Measurements from ENCODE around the gene RASAL2. TPM values are rescaled to one million over a fixed set of nuclear protein-coding genes. Genes with fewer than 3 reads are reported as not detected.

RASAL2 gene
- total and polyA plus RNA-seq, 11 donors, result 6.2 to 112 (median 39.9) TPM

- DNase-seq, result no peak
- TF ChIP-seq POLR2A (IDR thresholded peaks at IDR 0.05) (no peak), CTCF (IDR thresholded peaks at IDR 0.05) (no peak)
- Histone ChIP-seq H3K4me1 (peaks cover 0 to 21% (median 3%) of the 10 kb centered on the region in 12 donors), H3K27ac (no peak overlapping the region), H3K36me3 (peaks cover 0 to 66% (median 45%) of the 10 kb centered on the region in 9 donors), H3K9me3 (no peaks in the 10 kb centered on the region), H3K4me3 (no peak overlapping the region), H3K27me3 (no peaks in the 10 kb centered on the region)
- intact Hi-C loops (cut with DNase I), result loop anchor here in 1 of 10 donors (10.0 kb wide), 1 partner anchor 160 kb away; no protein-coding TSS in a partner anchor
- ATAC-seq, result no peak
Observed at GRCh38 chr1:178465011-178465410, 371.1 kb downstream of the RASAL2 start.

- ATAC-seq (peak in 3 of 4 donors; percentile 36 to 62 (median 36)), DNase-seq (no peak)
- TF ChIP-seq CTCF (IDR thresholded peaks at IDR 0.05), result no peak
- no peak for TF ChIP-seq POLR2A (IDR thresholded peaks at IDR 0.05)
- Histone ChIP-seq H3K27me3 (no peaks in the 10 kb centered on the region), H3K27ac (no peak overlapping the region), H3K9me3 (no peaks in the 10 kb centered on the region), H3K4me3 (no peak overlapping the region), H3K36me3 (peaks cover 0 to 92% (median 61%) of the 10 kb centered on the region in 9 donors), H3K4me1 (peaks cover 0 to 9% (median 0%) of the 10 kb centered on the region in 12 donors)
- intact Hi-C loops (cut with DNase I), result loop anchor here in 1 of 10 donors (10.0 kb wide), 1 partner anchor 163 kb away; no protein-coding TSS in a partner anchor
Observed at GRCh38 chr1:178467837-178468236, 373.9 kb downstream of the RASAL2 start.

- DNase-seq, result no peak
- no peak overlapping the region for H3K4me3 ChIP-seq
- H3K36me3 ChIP-seq, result peaks cover 0 to 100% (median 74%) of the 10 kb centered on the region in 9 donors
- WGBS, 4 donors, result 38 to 50% (median 47%) methylated on average over 5 of the region's 5 CpGs
- intact Hi-C loops (cut with DNase I), result no loop called here
- H3K27me3 ChIP-seq, result no peaks in the 10 kb centered on the region
- no peaks in the 10 kb centered on the region for H3K9me3 ChIP-seq
- TF ChIP-seq CTCF (IDR thresholded peaks at IDR 0.05) (no peak), POLR2A (IDR thresholded peaks at IDR 0.05) (no peak)
- peak in 2 of 4 donors; percentile 32 to 36 for ATAC-seq
- no peak overlapping the region for H3K27ac ChIP-seq
- H3K4me1 ChIP-seq, result peaks cover 0 to 9% (median 0%) of the 10 kb centered on the region in 12 donors
Observed at GRCh38 chr1:178470411-178470960, 376.6 kb downstream of the RASAL2 start.

GRCh38 chr1:178472531-178472930, 378.6 kb downstream of the RASAL2 start:
- ATAC-seq (no peak), DNase-seq (no peak)
- H3K36me3 ChIP-seq, result peaks cover 0 to 96% (median 54%) of the 10 kb centered on the region in 9 donors
- no peak overlapping the region for H3K27ac ChIP-seq
- H3K4me3 ChIP-seq, result no peak overlapping the region
- TF ChIP-seq POLR2A (IDR thresholded peaks at IDR 0.05) (no peak), CTCF (IDR thresholded peaks at IDR 0.05) (no peak)
- no peaks in the 10 kb centered on the region for H3K9me3 ChIP-seq
- H3K27me3 ChIP-seq, result no peaks in the 10 kb centered on the region
- peaks cover 0 to 6% (median 0%) of the 10 kb centered on the region in 12 donors for H3K4me1 ChIP-seq
- intact Hi-C loops (cut with DNase I), result no loop called here
